Gastrocnemius medialis (tissue), 4 donors: ENCODE measurements around the gene RHOT2. TPM values are rescaled to one million over a fixed set of nuclear protein-coding genes. Genes with fewer than 3 reads are reported as not detected.

ENCODE experiments used
- ATAC-seq, 2 donors: fragments of 150-250 bp; one replicate each; pipeline ENCODE4 v1.9.1; 2016
- DNase-seq, 2 donors: peaks; one replicate each; pipeline ENCODE4 v3.0.0-alpha.2; 2019
- H3K27ac ChIP-seq, 4 donors: fragments of 200-600 bp; sonication (generic); 1 replicate in 1 of 4; 2 replicates in 3 of 4; pipeline ENCODE4 v1.5.1; 2016 to 2018; ENCODE audit warnings: mild to moderate bottlenecking in 2 of 4, moderate library complexity in 1 of 4
- H3K27me3 ChIP-seq, 3 donors: fragments of 200-600 bp; sonication (generic) in 2 of 3; 1 replicate in 1 of 3; 2 replicates in 2 of 3; pipeline versions ENCODE4 v1.5.1 to v1.6.0; 2016 to 2019; ENCODE audit warnings: mild to moderate bottlenecking in 1 of 3, moderate library complexity in 1 of 3
- H3K36me3 ChIP-seq, 2 donors: fragments of 200-600 bp; sonication (generic) in 1 of 2; one replicate each; pipeline ENCODE4 v1.5.1; 2017 to 2018
- H3K4me1 ChIP-seq, 2 donors: fragments of 200-600 bp; sonication (generic) in 1 of 2; one replicate each; pipeline ENCODE4 v1.5.1; 2016 to 2017; ENCODE audit warnings: mild to moderate bottlenecking in 2 of 2
- H3K4me3 ChIP-seq, 4 donors: fragments of 200-600 bp; sonication (generic) in 3 of 4; 1 replicate in 1 of 4; 2 replicates in 3 of 4; pipeline ENCODE4 v1.5.1; 2016 to 2019; ENCODE audit warnings: mild to moderate bottlenecking in 2 of 4
- H3K9me3 ChIP-seq, 3 donors: fragments of 200-600 bp; sonication (generic) in 2 of 3; 1 replicate in 1 of 3; 2 replicates in 2 of 3; pipeline ENCODE4 v1.5.1; 2016 to 2019
- CTCF ChIP-seq, 5 experiments: fragments of 450-650 bp in 3 of 5; fragments of 200-600 bp in 2 of 5; sonication (generic) in 2 of 5; IDR thresholded peaks in 4 of 5; conservative IDR thresholded peaks in 1 of 5; 1 replicate in 4 of 5; 2 replicates in 1 of 5; pipeline ENCODE4 v1.5.1; 2016 to 2019; ENCODE audit warnings: antibody characterized with exemption in 5 of 5, mild to moderate bottlenecking in 3 of 5, moderate library complexity in 3 of 5
- POLR2A ChIP-seq, 2 donors: fragments of 450-650 bp; IDR thresholded peaks; one replicate each; pipeline ENCODE4 v1.6.1; 2017; ENCODE audit warnings: antibody characterized with exemption in 2 of 2, mild to moderate bottlenecking in 2 of 2, moderate library complexity in 2 of 2
- in situ Hi-C, 4 donors: fragments of 200-750 bp; cut with MboI; loops; one replicate each; pipeline versions ENCODE4 v1.15.0 to v1.8.0; 2017; ENCODE audit warnings: low sequenced_read_pairs in 4 of 4
- intact Hi-C: fragments of 100-400 bp; cut with DNase I; formaldehyde crosslinking; loops from one replicate; pipeline ENCODE4 v1.15.1; 2023; ENCODE audit warnings: low total_unique reads
- total RNA-seq, 4 donors: library from RNA; depleted of rRNA; stranded (reverse); fragments of >200 nt; gene quantifications; one replicate each; pipeline versions ENCODE4 v1.1.0 to v1.2.3, GENCODE V29; 2016

The RHOT2 gene
- total RNA-seq, 4 donors from 2014 or later, result 20.9 to 41.6 (median 27.3) TPM

- no peak overlapping the region for H3K27ac ChIP-seq
- H3K36me3 ChIP-seq, result no peaks in the 10 kb centered on the region
These were observed 16.1 kb upstream of the RHOT2 start for GRCh38 chr16:651844-652243.

GRCh38 chr16:652454-653305 lies 15.3 kb upstream of the RHOT2 start:
- H3K27ac ChIP-seq, result no peak overlapping the region
- TF ChIP-seq CTCF (IDR thresholded peaks at IDR 0.05 in 4 of 5, conservative IDR thresholded peaks at IDR 0.05 in 1 of 5) (no peak), POLR2A (IDR thresholded peaks at IDR 0.05) (no peak)
- ATAC-seq (no peak), DNase-seq (no peak)
- no peak overlapping the region for H3K4me3 ChIP-seq
- in situ Hi-C loops (no loop called here), intact Hi-C loops (no loop called here)
- no peaks in the 10 kb centered on the region for H3K27me3 ChIP-seq
- no peaks in the 10 kb centered on the region for H3K9me3 ChIP-seq
- peaks cover 13 to 19% of the 10 kb centered on the region in 2 donors for H3K4me1 ChIP-seq
- no peaks in the 10 kb centered on the region for H3K36me3 ChIP-seq

More at GRCh38 chr16:651844-652243, 16.1 kb upstream of the RHOT2 start:
- ATAC-seq, result no peak
- H3K9me3 ChIP-seq, result no peaks in the 10 kb centered on the region
- no peak for DNase-seq
- H3K4me1 ChIP-seq, result peaks cover 20 to 27% of the 10 kb centered on the region in 2 donors
- TF ChIP-seq CTCF (IDR thresholded peaks at IDR 0.05 in 4 of 5, conservative IDR thresholded peaks at IDR 0.05 in 1 of 5) (no peak), POLR2A (IDR thresholded peaks at IDR 0.05) (no peak)
- H3K4me3 ChIP-seq, result no peak overlapping the region
- H3K27me3 ChIP-seq, result no peaks in the 10 kb centered on the region
- in situ Hi-C loops (no loop called here), intact Hi-C loops (no loop called here)

GRCh38 chr16:654034-654433 lies 13.9 kb upstream of the RHOT2 start:
- Histone ChIP-seq H3K4me3 (no peak overlapping the region), H3K4me1 (peaks cover 5 to 8% of the 10 kb centered on the region in 2 donors), H3K36me3 (no peaks in the 10 kb centered on the region), H3K27ac (no peak overlapping the region), H3K9me3 (no peaks in the 10 kb centered on the region), H3K27me3 (no peaks in the 10 kb centered on the region)
- DNase-seq (no peak), ATAC-seq (no peak)
- in situ Hi-C loops (no loop called here), intact Hi-C loops (no loop called here)
- TF ChIP-seq CTCF (IDR thresholded peaks at IDR 0.05 in 4 of 5, conservative IDR thresholded peaks at IDR 0.05 in 1 of 5) (no peak), POLR2A (IDR thresholded peaks at IDR 0.05) (no peak)

GRCh38 chr16:657487-657886 lies 10.4 kb upstream of the RHOT2 start:
- DNase-seq (no peak), ATAC-seq (no peak)
- no peak overlapping the region for H3K4me3 ChIP-seq
- no peak overlapping the region for H3K27ac ChIP-seq
- intact Hi-C loops, result no loop called here
- in situ Hi-C loops, result no loop called here
- no peaks in the 10 kb centered on the region for H3K36me3 ChIP-seq
- no peaks in the 10 kb centered on the region for H3K9me3 ChIP-seq
- TF ChIP-seq CTCF (IDR thresholded peaks at IDR 0.05 in 4 of 5, conservative IDR thresholded peaks at IDR 0.05 in 1 of 5) (no peak), POLR2A (IDR thresholded peaks at IDR 0.05) (no peak)
- no peaks in the 10 kb centered on the region for H3K27me3 ChIP-seq
- peaks cover 0 to 10% of the 10 kb centered on the region in 2 donors for H3K4me1 ChIP-seq
